T-helper 22 cell (primary cell): Measurements from ENCODE around the gene HOXC12.
A peak's percentile ranks its signal among the peaks of the same experiment; 100 is the strongest.

Experiments
- DNase-seq: peaks from one replicate; pipeline ENCODE4 v3.0.0-alpha.2; 2020; ENCODE audit warnings: low read depth

Gene HOXC12

GRCh38 chr12:53984901-53985691, 30.4 kb downstream of the HOXC12 start, which contains the start of gene HOXC10:
Gene HOXC10 (plus strand): TSS chr12:53985146. CDS start chr12:53985260, 114 bp downstream.
- DNase-seq: peak; percentile 47

- no peak for DNase-seq
Observed at GRCh38 chr12:53985692-53985993, 30.9 kb downstream of the HOXC12 start.

DNA sequence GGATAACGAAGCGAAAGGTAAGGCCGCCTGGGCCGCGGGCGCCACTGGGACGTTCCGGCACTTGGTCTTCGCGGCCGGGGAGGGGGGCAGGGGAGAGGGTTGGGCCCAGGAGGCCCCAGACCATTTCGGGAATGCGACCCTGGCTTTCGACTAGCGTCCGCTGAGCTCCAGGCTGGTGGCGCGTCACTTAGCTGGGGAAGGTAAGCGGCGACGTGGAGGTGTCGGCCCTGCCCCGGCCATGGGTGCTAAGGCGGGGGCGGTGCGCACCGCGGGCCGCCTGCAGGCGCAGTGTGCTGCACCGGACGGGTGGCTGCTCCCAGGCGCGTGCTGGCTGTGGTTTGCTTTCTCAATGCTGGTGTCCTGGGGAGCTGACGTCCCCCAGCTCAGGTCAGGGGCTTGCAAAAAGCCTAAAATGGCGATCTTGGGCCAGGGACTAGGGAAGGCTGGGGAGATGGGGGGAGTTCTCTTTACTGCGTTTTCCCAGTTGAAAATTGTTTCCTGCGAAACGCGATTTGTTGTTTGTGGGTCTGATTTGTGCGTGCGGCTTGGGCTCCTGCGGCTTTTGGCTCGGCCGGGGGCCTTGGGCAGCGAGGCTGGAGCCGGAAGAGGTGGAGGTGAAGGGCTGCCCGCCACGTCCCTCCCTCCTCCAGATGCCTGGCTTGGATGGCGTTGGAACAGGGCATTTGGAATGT, 31.4 kb downstream of the HOXC12 start:
- DNase-seq: no peak

DNA sequence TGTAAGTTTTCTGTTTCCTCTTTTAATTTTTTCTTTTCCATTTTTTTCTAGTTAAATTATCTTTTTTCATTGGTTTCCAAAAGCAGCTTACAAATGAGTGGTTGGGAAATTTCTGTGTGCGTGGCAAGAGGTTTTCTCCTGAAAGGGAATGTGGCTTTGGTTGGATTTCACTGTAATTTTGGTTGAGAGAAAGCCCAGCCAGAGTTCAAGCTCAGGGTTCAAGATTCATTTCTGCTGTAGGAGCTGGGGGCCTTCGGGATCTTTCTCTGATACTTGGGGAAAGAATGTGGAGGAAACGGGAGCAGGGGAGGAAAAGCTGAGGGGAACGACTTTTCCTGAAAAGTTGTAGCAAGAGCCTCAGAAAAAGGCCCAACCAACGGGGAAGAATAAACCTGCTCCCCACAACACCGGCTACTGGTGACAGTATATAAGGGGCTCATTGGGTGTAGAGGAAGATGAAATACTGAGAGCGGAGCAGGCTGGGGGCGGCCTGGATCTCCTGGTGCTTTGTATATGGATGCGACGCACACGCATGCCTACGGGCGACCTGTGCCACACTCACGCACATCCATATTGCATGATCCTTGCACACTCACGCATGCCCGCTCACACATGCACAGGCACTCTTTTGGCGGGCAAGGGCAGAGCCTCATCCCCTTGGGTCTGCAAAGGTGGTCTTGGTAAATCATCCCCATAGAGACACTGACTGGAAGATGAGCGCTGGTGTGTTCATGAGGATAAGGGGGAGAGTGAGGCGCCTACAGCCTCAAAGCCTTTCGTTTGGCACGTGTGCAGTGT, 32.2 kb downstream of the HOXC12 start:
- DNase-seq: no peak

DNA sequence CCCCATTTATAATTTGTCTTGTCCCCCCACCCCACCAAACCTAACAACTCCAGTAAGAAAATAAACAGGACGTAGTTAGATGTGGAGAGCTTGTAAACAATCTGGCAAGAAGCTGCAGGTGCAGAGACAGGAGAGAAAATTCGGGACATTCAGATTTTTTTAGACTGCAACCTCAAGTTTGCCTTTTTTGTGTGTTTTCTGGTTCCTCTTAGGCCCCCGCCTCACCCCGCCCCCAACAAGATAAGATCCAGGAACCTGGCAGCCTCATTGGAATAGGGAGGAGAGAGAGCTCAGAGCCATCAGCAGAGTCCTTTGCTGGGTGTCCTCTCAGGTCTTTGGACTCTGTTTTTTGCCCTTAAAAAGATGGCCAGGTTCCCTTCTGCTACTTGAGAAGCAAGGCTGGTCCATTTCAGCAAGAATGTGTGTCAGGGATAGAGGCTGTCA, 33.1 kb downstream of the HOXC12 start:
- no peak for DNase-seq

GRCh38 chr12:53988541-53989226, 34.0 kb downstream of the HOXC12 start:
- DNase-seq: no peak

GRCh38 chr12:53989227-53990113, 34.8 kb downstream of the HOXC12 start:
- DNase-seq: no peak

DNA sequence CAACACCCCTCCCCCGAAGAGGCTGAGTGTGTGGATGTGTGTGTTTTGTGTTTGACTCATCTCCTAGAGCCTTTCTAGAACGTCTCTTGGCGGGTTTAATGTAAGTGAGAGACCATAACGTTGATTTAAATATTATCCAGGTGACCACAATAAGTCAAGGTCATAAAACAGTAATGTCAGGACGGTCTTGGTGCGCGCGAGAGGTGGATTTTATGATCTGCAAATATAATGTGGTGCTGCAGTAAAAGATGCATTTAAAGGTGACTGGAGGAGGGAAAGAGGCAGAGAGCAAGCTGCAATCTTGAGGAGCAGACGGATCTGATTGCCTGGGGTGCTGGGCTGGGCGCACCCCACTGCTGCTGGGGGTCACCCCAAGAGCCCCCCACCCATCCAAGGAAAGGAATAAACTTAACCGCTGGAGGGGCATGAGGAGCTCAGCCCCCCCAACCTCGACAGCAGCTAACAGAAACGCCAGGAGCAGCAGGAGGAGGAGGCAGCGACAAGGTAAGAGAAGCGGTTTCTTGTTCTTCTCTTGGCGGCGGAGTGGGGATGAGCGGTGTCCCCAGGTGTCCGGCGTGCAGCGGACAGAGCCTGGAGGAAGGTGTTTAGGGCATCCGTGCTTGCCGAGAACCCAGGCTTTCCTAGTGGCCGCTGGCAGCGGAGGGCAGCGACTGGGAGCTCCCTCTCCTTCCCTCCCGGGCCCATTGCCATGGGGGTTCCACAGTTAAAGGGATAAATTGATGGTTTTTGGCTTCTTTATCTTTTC, 35.8 kb downstream of the HOXC12 start:
- DNase-seq: no peak

DNA sequence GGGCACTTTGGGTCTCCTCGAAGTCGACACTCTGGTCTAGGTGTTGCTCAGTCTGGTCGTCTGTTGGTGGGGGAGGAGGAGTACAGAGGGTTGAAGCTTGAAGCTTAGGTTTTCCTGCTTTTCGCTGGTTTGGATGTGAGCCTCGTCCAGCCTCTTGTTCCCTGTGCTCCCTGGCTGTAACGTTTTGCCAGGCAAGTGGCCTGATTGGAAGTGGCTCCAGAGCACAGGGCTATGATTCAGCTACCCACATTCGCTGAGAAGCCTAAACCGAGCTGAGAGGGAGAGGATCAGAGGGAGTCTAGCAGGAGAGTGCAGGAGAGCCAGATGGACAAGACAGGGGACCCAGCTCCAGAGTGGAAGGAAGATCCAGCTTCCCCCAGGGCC, 36.4 kb downstream of the HOXC12 start:
- no peak for DNase-seq

DNA sequence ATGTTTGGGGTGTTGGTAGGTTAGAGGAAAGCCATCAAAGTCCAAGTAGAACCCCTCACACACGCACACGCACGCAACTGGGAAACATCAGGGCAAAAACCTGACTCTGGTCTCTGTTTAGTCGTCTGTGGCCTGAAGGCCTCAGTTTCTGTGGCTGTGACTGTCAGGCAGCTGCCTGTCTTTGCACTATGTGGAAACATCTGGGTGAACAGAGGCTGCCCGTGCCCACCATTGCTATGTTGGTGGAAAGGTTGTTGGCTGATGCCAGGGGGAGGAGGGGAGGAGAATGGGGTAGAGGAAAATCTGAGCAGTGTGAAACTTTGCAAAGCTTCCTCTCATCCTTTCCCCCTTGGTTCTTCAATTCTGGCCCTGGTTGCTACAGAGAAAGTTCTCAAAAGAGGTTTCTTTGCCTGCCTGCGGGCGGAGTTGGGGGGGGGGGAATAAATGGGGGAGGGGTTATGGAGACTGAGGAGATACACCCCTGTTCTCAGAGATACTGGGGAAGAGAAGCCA, 37.7 kb downstream of the HOXC12 start:
- no peak for DNase-seq

DNA sequence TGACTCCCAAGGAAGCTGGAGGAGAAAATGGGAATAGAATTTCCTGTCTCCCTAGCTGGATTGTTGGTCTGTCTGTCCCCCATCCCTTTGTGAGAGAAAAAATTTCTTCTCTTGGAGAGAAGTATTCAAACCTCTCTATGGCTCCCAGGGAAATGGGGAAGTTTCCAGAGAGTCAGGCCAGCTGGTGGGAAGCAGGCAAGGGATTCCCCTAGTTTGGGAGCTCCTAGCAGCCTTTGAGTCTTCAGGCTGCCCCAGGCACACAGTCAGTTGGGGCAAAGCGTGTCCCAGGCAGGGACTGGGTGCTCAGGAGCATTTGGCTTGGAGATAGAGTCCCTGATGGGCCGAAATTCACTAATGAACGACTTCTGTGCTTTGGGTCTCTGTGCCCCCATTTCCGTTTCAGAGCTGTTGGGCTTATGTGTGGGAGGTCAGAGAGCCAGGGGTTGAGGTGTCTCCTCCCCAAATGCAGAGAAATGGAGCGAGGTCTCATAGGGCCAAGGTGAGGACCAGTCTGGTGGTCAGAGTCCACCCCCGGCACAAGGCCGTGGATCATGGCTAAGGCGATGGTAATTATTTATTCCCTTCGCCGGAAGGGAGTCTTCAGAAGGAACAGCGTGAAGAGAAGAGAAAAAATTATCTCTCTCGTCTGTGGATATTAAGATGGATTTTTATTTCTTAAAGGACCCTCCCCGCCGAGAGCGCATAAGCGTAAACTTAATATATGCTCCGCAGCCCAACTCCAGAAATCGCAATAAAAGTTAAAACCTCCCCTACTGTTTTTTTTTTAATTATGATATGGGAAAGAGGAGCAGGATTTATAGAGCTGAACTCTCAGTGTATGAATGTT, 38.7 kb downstream of the HOXC12 start:
- DNase-seq: no peak

- DNase-seq: no peak
Observed at GRCh38 chr12:53994009-53994263, 39.2 kb downstream of the HOXC12 start.

GRCh38 chr12:53994264-53995001, 39.7 kb downstream of the HOXC12 start:
- DNase-seq: no peak

DNA sequence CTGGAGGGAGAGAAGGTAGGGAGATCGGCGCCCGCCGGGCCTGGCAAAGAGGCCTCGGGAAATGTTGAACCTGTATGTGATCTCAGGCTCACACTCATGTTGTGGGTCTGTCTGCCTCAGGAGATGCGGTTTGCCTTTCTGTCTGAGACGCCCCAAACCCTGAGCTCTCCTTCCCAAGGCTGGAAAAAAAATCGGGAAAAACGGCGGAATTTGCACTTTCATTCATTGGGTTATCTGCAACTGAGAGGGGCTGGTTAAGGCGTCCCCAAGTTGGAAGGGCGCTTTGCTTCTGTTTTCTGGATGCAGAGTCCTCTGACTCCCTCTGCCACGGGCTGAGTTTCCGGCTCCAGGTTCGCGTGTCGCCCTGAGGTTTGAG, 40.3 kb downstream of the HOXC12 start:
- DNase-seq: no peak

- DNase-seq: no peak
Observed at GRCh38 chr12:53995378-53996239, 40.9 kb downstream of the HOXC12 start.

GRCh38 chr12:53996240-53997203, 41.8 kb downstream of the HOXC12 start:
- DNase-seq: no peak
